Peyer's patch (tissue), 4 donors: Measurements from ENCODE around the gene PPP1R13B. TPM values are rescaled to one million over a fixed set of nuclear protein-coding genes. Genes with fewer than 3 reads are reported as not detected.

Experiments
- DNase-seq, 3 donors: peaks; one replicate each; pipeline ENCODE4 v3.0.0-alpha.2; 2017 to 2019
- H3K27ac ChIP-seq, 4 donors: fragments of 200-600 bp; sonication (generic); one replicate each; pipeline ENCODE4 v1.5.1; 2016 to 2019
- H3K27me3 ChIP-seq, 2 donors: fragments of 200-600 bp; sonication (generic); one replicate each; pipeline ENCODE4 v1.5.1; 2019
- H3K36me3 ChIP-seq, 3 donors: fragments of 200-600 bp; sonication (generic); one replicate each; pipeline ENCODE4 v1.5.1; 2016 to 2019
- H3K4me1 ChIP-seq, 4 donors: fragments of 200-600 bp; sonication (generic); one replicate each; pipeline ENCODE4 v1.5.1; 2016 to 2019
- H3K4me3 ChIP-seq, 4 donors: fragments of 200-600 bp; sonication (generic); 1 replicate in 3 of 4; 2 replicates in 1 of 4; pipeline ENCODE4 v1.5.1; 2016 to 2019; ENCODE audit warnings: mild to moderate bottlenecking in 1 of 4
- H3K9me3 ChIP-seq, 4 donors: fragments of 200-600 bp; sonication (generic); one replicate each; pipeline ENCODE4 v1.5.1; 2016 to 2019; ENCODE audit warnings: mild to moderate bottlenecking in 1 of 4
- CTCF ChIP-seq, 6 experiments: fragments of 450-650 bp in 4 of 6; fragments of 200-600 bp in 2 of 6; sonication (generic) in 1 of 6; IDR thresholded peaks; one replicate each; pipeline ENCODE4 v1.5.1; 2017 to 2019; ENCODE audit warnings: antibody characterized with exemption in 6 of 6, mild to moderate bottlenecking in 3 of 6, moderate library complexity in 1 of 6
- POLR2A ChIP-seq, 2 donors: fragments of 450-650 bp; IDR thresholded peaks; one replicate each; pipeline ENCODE4 v1.5.1; 2017; ENCODE audit warnings: antibody characterized with exemption in 2 of 2, mild to moderate bottlenecking in 2 of 2, moderate library complexity in 2 of 2
- total RNA-seq, 4 donors: library from RNA; depleted of rRNA; stranded (reverse); fragments of >200 nt; gene quantifications; one replicate each; pipeline ENCODE4 v1.1.0, GENCODE V29; 2016

The PPP1R13B gene
- total RNA-seq, 4 donors from 2014 or later = 30.5 to 78.3 (median 54.0) TPM

- no peaks in the 10 kb centered on the region for H3K27me3 ChIP-seq
- no peak for TF ChIP-seq POLR2A (IDR thresholded peaks at IDR 0.05)
- TF ChIP-seq CTCF (IDR thresholded peaks at IDR 0.05) = no peak
- peak overlapping the region in 1 of 4 donors; percentile 12 for H3K27ac ChIP-seq
- DNase-seq = peak in 1 of 3 donors; percentile 47
- no peak overlapping the region for H3K4me3 ChIP-seq
- H3K4me1 ChIP-seq = peaks cover 0 to 24% (median 0%) of the 10 kb centered on the region in 4 donors
- no peaks in the 10 kb centered on the region for H3K36me3 ChIP-seq
- H3K9me3 ChIP-seq = no peaks in the 10 kb centered on the region
These were observed 27.7 kb downstream of the PPP1R13B start for GRCh38 chr14:103819503-103820307.

GRCh38 chr14:103818870-103819269, 28.5 kb downstream of the PPP1R13B start:
- Histone ChIP-seq H3K27me3 (no peaks in the 10 kb centered on the region), H3K4me1 (peaks cover 0 to 24% (median 0%) of the 10 kb centered on the region in 4 donors), H3K9me3 (no peaks in the 10 kb centered on the region), H3K36me3 (no peaks in the 10 kb centered on the region), H3K4me3 (no peak overlapping the region), H3K27ac (no peak overlapping the region)
- TF ChIP-seq POLR2A (IDR thresholded peaks at IDR 0.05) = no peak
- TF ChIP-seq CTCF (IDR thresholded peaks at IDR 0.05) = no peak
- DNase-seq = no peak

- no peak overlapping the region for H3K27ac ChIP-seq
These were observed 29.0 kb downstream of the PPP1R13B start for GRCh38 chr14:103818422-103818821.

GRCh38 chr14:103817595-103817994, 29.8 kb downstream of the PPP1R13B start:
- TF ChIP-seq CTCF (IDR thresholded peaks at IDR 0.05) (no peak), POLR2A (IDR thresholded peaks at IDR 0.05) (no peak)
- Histone ChIP-seq H3K4me3 (no peak overlapping the region), H3K27ac (no peak overlapping the region), H3K36me3 (no peaks in the 10 kb centered on the region), H3K9me3 (no peaks in the 10 kb centered on the region), H3K27me3 (no peaks in the 10 kb centered on the region), H3K4me1 (peaks cover 0 to 24% (median 0%) of the 10 kb centered on the region in 4 donors)
- no peak for DNase-seq

More at GRCh38 chr14:103818422-103818821, 29.0 kb downstream of the PPP1R13B start:
- no peaks in the 10 kb centered on the region for H3K36me3 ChIP-seq
- no peaks in the 10 kb centered on the region for H3K27me3 ChIP-seq
- peaks cover 0 to 24% (median 0%) of the 10 kb centered on the region in 4 donors for H3K4me1 ChIP-seq
- DNase-seq = no peak
- TF ChIP-seq CTCF (IDR thresholded peaks at IDR 0.05) (no peak), POLR2A (IDR thresholded peaks at IDR 0.05) (no peak)
- H3K9me3 ChIP-seq = no peaks in the 10 kb centered on the region
- H3K4me3 ChIP-seq = no peak overlapping the region

- no peak for TF ChIP-seq POLR2A (IDR thresholded peaks at IDR 0.05)
- no peak overlapping the region for H3K27ac ChIP-seq
- no peaks in the 10 kb centered on the region for H3K36me3 ChIP-seq
- H3K9me3 ChIP-seq = no peaks in the 10 kb centered on the region
- no peaks in the 10 kb centered on the region for H3K27me3 ChIP-seq
- H3K4me1 ChIP-seq = peaks cover 0 to 24% (median 0%) of the 10 kb centered on the region in 4 donors
- no peak for DNase-seq
- no peak overlapping the region for H3K4me3 ChIP-seq
These were observed 30.4 kb downstream of the PPP1R13B start for GRCh38 chr14:103816991-103817390.

- no peak overlapping the region for H3K4me3 ChIP-seq
- no peaks in the 10 kb centered on the region for H3K36me3 ChIP-seq
- no peaks in the 10 kb centered on the region for H3K27me3 ChIP-seq
- TF ChIP-seq CTCF (IDR thresholded peaks at IDR 0.05) (no peak), POLR2A (IDR thresholded peaks at IDR 0.05) (no peak)
- no peak for DNase-seq
- H3K4me1 ChIP-seq = peaks cover 0 to 14% (median 0%) of the 10 kb centered on the region in 4 donors
- H3K9me3 ChIP-seq = no peaks in the 10 kb centered on the region
- no peak overlapping the region for H3K27ac ChIP-seq
These were observed 32.1 kb downstream of the PPP1R13B start for GRCh38 chr14:103815253-103815652.
